Keratinocyte (primary cell): Measurements from ENCODE around the gene KIF3A. TPM values are rescaled to one million over a fixed set of nuclear protein-coding genes. Genes with fewer than 3 reads are reported as not detected.

ENCODE experiments used
- DNase-seq: peaks from one replicate; pipeline ENCODE4 v3.0.0-alpha.2; 2011; ENCODE audit warnings: low read depth, missing footprints, low spot score
- FAIRE-seq: peaks from 2 replicates; lab custom pipeline; 2011; peaks lifted over from hg19 to GRCh38; lab: Jason Lieb, UNC
- H2AFZ ChIP-seq: 2 replicates; pipeline ENCODE4 v1.6.0; 2012; ENCODE audit warnings: low read length, control low read depth, inconsistent platforms; ENCODE audit not compliant: control insufficient read depth
- H3K27ac ChIP-seq: 2 replicates; pipeline ENCODE4 v1.5.1; 2011; ENCODE audit warnings: low read length; ENCODE audit not compliant: control insufficient read depth, insufficient read depth
- H3K27me3 ChIP-seq: 3 replicates; pipeline ENCODE4 v1.6.0; 2011; ENCODE audit warnings: low read length; ENCODE audit not compliant: control insufficient read depth, insufficient read depth; ENCODE audit errors: extremely low read depth
- H3K36me3 ChIP-seq, 2 experiments: 2 replicates in 1 of 2; 3 replicates in 1 of 2; pipeline ENCODE4 v1.5.1; 2011; ENCODE audit warnings: low read length in 2 of 2, mild to moderate bottlenecking in 1 of 2; ENCODE audit not compliant: control insufficient read depth in 2 of 2, insufficient read depth in 2 of 2; ENCODE audit errors: extremely low read depth in 1 of 2
- H3K4me1 ChIP-seq: 3 replicates; pipeline ENCODE4 v1.5.1; 2011; ENCODE audit warnings: low read length; ENCODE audit not compliant: control insufficient read depth, insufficient read depth; ENCODE audit errors: extremely low read depth
- H3K4me2 ChIP-seq: 3 replicates; pipeline ENCODE4 v1.6.0; 2011; ENCODE audit warnings: low read depth, low read length; ENCODE audit not compliant: control insufficient read depth, insufficient read depth; ENCODE audit errors: extremely low read depth
- H3K4me3 ChIP-seq, 3 experiments: fragments of 200-600 bp in 1 of 3; sonication (generic) in 1 of 3; 2 replicates in 2 of 3; 3 replicates in 1 of 3; pipeline ENCODE4 v1.5.1; 2011 to 2016; ENCODE audit warnings: low read length in 3 of 3, mild to moderate bottlenecking in 3 of 3, control low read depth in 2 of 3, inconsistent platforms in 1 of 3, low read depth in 1 of 3, mixed read lengths in 1 of 3, mixed run types in 1 of 3, moderate library complexity in 1 of 3; ENCODE audit not compliant: control insufficient read depth in 2 of 3, insufficient read depth in 2 of 3; ENCODE audit errors: extremely low read depth in 1 of 3
- H3K79me2 ChIP-seq: 2 replicates; pipeline ENCODE4 v1.6.0; 2012; ENCODE audit warnings: low read length; ENCODE audit not compliant: control insufficient read depth, insufficient read depth
- H3K9ac ChIP-seq: 3 replicates; pipeline ENCODE4 v1.6.0; 2011; ENCODE audit warnings: low read length; ENCODE audit not compliant: control insufficient read depth, insufficient read depth; ENCODE audit errors: extremely low read depth
- H3K9me1 ChIP-seq: 3 replicates; pipeline ENCODE4 v1.6.0; 2011; ENCODE audit warnings: low read length; ENCODE audit not compliant: control insufficient read depth, insufficient read depth; ENCODE audit errors: extremely low read depth
- H3K9me3 ChIP-seq: 2 replicates; pipeline ENCODE4 v1.5.1; 2012; ENCODE audit warnings: low read depth, low read length; ENCODE audit not compliant: control insufficient read depth
- H4K20me1 ChIP-seq: 3 replicates; pipeline ENCODE4 v1.6.0; 2011; ENCODE audit warnings: low read length; ENCODE audit not compliant: control insufficient read depth, insufficient read depth; ENCODE audit errors: extremely low read depth
- EZH2 ChIP-seq: IDR thresholded peaks from one replicate; pipeline ENCODE4 v1.6.1; 2012; ENCODE audit warnings: inconsistent platforms, mild to moderate bottlenecking, low read length, moderate library complexity
- dilution Hi-C: fragments of 300-500 bp; cut with MboI; formaldehyde crosslinking; loops from one replicate; pipeline ENCODE4 v1.7.0; 2020; ENCODE audit warnings: low sequenced_read_pairs; ENCODE audit not compliant: extremely low pct_ligation_motif_present
- polyA plus RNA-seq, 5 experiments: library from polyadenylated mRNA; depleted of rRNA in 3 of 5; stranded (reverse) in 3 of 5; stranded (forward) in 1 of 5; unstranded in 1 of 5; fragments of >200 nt; gene quantifications; 1 replicate in 1 of 5; 2 replicates in 3 of 5; 3 replicates in 1 of 5; pipeline versions ENCODE4 v1.2.1 to v1.2.3, GENCODE V29; 2011 to 2012; ENCODE audit warnings: missing spikeins in 2 of 5, low read depth in 1 of 5, low replicate concordance in 1 of 5
- TF ChIP-seq, protein P1 (sequence below), 3 experiments: IDR thresholded peaks in 1 of 3; conservative IDR thresholded peaks in 1 of 3; optimal IDR thresholded peaks in 1 of 3; 2 replicates in 2 of 3; 3 replicates in 1 of 3; pipeline versions ENCODE3 to v1.5.1; 2011; ENCODE audit warnings: low read length in 3 of 3, mild to moderate bottlenecking in 3 of 3, moderate library complexity in 2 of 3, control low read depth in 1 of 3, inconsistent platforms in 1 of 3; ENCODE audit not compliant: insufficient read depth in 2 of 3; ENCODE audit errors: extremely low read depth in 1 of 3

KIF3A gene
- polyA plus RNA-seq, 1 donor (not counting 4 experiments of a cell fraction or from before 2014, with no cell fraction given) = 15.4 TPM

- Histone ChIP-seq H3K4me1 (peaks cover 2% of the 10 kb centered on the region), H3K4me3 (no peak overlapping the region), H3K36me3 (no peaks in the 10 kb centered on the region), H2AFZ (no peak overlapping the region), H3K9me1 (no peaks in the 10 kb centered on the region), H3K4me2 (no peak overlapping the region), H3K27ac (no peak overlapping the region), H3K9ac (no peak overlapping the region), H3K27me3 (no peaks in the 10 kb centered on the region), H4K20me1 (no peaks in the 10 kb centered on the region), H3K9me3 (no peaks in the 10 kb centered on the region), H3K79me2 (no peaks in the 10 kb centered on the region)
- FAIRE-seq (no peak), DNase-seq (no peak)
- no peak for TF ChIP-seq EZH2
- TF ChIP-seq, protein P1, sequence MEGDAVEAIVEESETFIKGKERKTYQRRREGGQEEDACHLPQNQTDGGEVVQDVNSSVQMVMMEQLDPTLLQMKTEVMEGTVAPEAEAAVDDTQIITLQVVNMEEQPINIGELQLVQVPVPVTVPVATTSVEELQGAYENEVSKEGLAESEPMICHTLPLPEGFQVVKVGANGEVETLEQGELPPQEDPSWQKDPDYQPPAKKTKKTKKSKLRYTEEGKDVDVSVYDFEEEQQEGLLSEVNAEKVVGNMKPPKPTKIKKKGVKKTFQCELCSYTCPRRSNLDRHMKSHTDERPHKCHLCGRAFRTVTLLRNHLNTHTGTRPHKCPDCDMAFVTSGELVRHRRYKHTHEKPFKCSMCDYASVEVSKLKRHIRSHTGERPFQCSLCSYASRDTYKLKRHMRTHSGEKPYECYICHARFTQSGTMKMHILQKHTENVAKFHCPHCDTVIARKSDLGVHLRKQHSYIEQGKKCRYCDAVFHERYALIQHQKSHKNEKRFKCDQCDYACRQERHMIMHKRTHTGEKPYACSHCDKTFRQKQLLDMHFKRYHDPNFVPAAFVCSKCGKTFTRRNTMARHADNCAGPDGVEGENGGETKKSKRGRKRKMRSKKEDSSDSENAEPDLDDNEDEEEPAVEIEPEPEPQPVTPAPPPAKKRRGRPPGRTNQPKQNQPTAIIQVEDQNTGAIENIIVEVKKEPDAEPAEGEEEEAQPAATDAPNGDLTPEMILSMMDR (optimal IDR thresholded peaks at IDR 0.05 in 1 of 3, IDR thresholded peaks at IDR 0.05 in 1 of 3, conservative IDR thresholded peaks at IDR 0.05 in 1 of 3; ENCODE audit: extremely low read depth in 1 of 3, insufficient read depth in 2 of 3, low read length in 3 of 3) = no peak
- dilution Hi-C loops = no loop called here
Measured at GRCh38 chr5:132750471-132751230, 13.3 kb upstream of the KIF3A start.

GRCh38 chr5:132749506-132749905 is 12.2 kb upstream of the KIF3A start:
- no peak overlapping the region for H2AFZ ChIP-seq
- TF ChIP-seq, protein P1 (optimal IDR thresholded peaks at IDR 0.05 in 1 of 3, IDR thresholded peaks at IDR 0.05 in 1 of 3, conservative IDR thresholded peaks at IDR 0.05 in 1 of 3; ENCODE audit: extremely low read depth in 1 of 3, insufficient read depth in 2 of 3, low read length in 3 of 3) = no peak
- TF ChIP-seq EZH2 = no peak

More at GRCh38 chr5:132749506-132749905, 12.2 kb upstream of the KIF3A start:
- no peaks in the 10 kb centered on the region for H3K9me1 ChIP-seq
- no peaks in the 10 kb centered on the region for H3K9me3 ChIP-seq
- DNase-seq = no peak
- no peaks in the 10 kb centered on the region for H3K79me2 ChIP-seq
- no peak overlapping the region for H3K9ac ChIP-seq
- no peaks in the 10 kb centered on the region for H3K36me3 ChIP-seq
- dilution Hi-C loops = no loop called here
- no peak overlapping the region for H3K4me2 ChIP-seq
- no peak overlapping the region for H3K4me3 ChIP-seq
- no peak overlapping the region for H3K27ac ChIP-seq
- FAIRE-seq = no peak
- no peaks in the 10 kb centered on the region for H4K20me1 ChIP-seq
- H3K4me1 ChIP-seq = peaks cover 2% of the 10 kb centered on the region
- H3K27me3 ChIP-seq = no peaks in the 10 kb centered on the region
